NK-92 (cell line): ENCODE data around the gene P4HTM.
A peak's percentile ranks its signal among the peaks of the same experiment; 100 is the strongest.

Source experiments
- DNase-seq: peaks from one replicate; lab custom pipeline; 2025; ENCODE audit not compliant: unreplicated experiment; lab: John Stamatoyannopoulos, UW

The P4HTM gene

GRCh38 chr3:49023775-49024174, 33.7 kb downstream of the P4HTM start:
- DNase-seq: no peak

DNA sequence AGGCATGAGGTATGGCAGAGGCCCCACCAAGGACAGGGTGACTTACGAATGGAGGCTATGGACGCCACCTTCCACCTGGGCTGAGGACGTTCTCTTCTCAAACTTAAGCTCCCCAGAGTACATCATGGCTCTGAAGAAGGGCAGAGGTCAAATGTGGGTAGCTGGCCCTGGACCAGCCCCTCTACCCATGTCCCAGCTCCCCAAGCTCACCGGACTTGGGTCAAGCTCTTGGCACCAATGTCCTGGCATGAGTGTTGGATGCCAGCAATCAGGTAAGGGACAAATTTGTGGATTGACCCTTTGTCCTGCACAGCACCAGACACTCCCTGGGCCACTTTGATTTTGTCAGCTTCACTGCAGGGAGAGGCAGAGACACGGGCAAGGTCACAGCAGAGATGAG, 34.4 kb downstream of the P4HTM start:
- no peak for DNase-seq

GRCh38 chr3:49025005-49025792, 35.2 kb downstream of the P4HTM start:
- no peak for DNase-seq

DNA sequence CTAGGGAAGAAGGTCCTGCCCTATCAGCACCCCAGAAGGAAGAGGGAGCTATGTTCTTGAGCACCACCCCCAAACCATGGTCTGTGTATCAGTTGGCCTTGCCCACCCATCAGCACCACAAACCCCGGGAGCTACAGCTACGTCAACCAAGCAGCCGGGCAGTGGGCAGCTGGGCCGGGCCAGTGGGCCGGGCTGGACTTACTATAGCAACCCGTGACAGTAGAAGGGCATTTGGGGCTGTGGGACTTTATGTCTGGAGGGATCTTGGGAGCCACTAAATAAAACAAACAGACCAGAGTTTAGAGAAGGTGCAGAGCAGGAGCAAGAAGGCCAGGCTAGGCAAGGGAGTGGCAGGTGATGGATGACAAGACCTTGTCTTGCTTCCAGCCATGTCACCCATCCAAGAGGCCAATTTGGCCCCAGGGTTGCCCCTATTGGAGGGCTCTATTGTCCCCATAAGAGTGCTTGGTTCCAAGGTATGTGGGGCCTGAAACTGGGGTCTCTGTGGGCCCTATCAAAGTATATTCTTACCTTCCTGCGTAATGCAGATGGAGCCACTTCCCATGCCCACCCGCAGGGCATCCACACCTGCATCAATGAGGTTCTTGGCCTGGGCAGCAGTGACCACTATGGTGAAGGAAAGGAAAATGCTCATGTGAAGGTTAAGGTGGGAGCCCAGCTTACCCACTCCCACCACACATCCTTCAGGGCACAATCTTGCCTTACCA, 35.9 kb downstream of the P4HTM start:
- no peak for DNase-seq

DNA sequence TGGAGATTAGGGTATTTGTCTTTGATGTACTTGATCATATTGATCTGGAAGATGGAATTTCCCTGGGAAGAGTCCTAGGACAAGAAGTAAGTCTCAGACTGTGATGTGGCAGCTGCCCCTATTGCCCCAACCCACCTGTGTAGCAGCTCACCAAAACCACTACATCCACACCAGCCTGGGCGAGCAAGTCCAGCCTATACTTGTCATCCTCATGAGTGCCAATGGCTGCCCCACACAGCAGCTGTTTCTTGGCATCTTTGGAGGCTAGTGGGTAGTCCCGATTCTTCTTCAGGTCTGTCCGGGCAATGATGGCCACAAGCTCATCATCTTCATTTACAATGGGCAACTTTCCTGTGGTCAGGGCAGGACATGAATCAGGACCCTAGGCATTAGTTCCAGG, 36.5 kb downstream of the P4HTM start:
- DNase-seq: no peak

DNA sequence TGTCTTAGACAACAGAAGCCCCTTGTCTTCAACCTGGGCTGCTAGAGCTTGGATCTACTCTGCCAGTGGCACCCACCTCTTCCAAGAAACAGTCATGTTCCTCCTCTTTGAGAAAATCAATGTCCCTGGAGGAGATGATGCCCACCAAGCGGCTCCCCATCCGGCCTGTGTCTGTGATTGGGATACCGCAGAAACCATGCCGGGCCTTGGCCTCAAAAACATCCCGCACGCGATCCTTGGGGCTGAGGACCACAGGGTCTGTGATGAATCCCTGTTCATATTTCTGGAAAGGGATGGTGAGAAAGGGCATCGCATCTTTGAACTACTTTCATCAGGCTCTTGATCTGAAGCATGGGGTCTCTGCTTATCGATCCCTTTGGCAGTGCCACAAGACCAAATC, 37.6 kb downstream of the P4HTM start:
- DNase-seq: no peak

DNA sequence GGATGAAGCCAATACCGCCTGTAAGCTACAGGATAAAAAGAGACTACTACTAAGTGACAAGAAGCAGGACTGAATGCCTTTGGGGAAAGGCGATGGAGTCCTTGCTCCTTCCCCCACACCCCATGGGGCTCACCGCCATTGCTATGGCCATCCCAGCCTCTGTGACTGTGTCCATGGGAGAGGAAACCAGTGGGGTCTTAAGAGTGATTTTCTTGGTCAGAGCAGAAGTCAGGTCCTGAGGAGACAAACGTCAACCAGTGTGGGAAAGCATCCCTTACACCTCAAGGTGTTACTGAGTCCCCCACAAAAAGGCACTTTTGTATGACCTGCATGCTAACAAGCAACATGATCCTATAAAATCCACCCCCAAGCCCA, 38.2 kb downstream of the P4HTM start:
- no peak for DNase-seq

- DNase-seq: peak; percentile 66
These were observed 38.9 kb downstream of the P4HTM start, which contains the start of gene IMPDH2 for GRCh38 chr3:49028673-49029562. Gene IMPDH2, minus strand, starts transcription at chr3:49029398. Its CDS starts 48 bp downstream, at chr3:49029350.

- no peak for DNase-seq
These were observed 39.5 kb downstream of the P4HTM start for GRCh38 chr3:49029563-49029884.

- no peak for DNase-seq
These were observed 40.3 kb downstream of the P4HTM start for GRCh38 chr3:49030321-49030720.

GRCh38 chr3:49032646-49033304, 42.7 kb downstream of the P4HTM start:
- no peak for DNase-seq

- no peak for DNase-seq
These were observed 44.6 kb downstream of the P4HTM start for GRCh38 chr3:49034650-49035049.

- DNase-seq: no peak
These were observed 45.2 kb downstream of the P4HTM start for GRCh38 chr3:49035281-49035680.

DNA sequence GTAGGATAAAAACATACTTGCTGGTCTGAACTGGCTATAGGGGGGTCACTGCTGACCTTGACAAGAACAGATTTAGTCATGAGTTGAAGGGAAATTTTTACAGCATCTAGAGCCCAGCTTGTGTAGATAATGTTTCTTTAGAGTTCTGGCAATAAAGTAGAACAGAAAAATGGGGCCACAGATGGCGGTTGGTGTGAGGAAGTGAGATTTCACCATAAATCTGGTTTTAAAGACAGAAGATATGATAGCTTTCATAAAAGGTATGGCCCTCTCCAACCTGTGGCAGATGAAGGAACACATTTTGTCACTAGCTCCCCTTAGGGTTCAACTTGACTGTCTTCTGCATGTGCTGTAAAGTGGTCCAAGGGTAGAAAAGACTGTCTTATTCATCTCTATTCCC, 63.5 kb downstream of the P4HTM start:
- no peak for DNase-seq

DNA sequence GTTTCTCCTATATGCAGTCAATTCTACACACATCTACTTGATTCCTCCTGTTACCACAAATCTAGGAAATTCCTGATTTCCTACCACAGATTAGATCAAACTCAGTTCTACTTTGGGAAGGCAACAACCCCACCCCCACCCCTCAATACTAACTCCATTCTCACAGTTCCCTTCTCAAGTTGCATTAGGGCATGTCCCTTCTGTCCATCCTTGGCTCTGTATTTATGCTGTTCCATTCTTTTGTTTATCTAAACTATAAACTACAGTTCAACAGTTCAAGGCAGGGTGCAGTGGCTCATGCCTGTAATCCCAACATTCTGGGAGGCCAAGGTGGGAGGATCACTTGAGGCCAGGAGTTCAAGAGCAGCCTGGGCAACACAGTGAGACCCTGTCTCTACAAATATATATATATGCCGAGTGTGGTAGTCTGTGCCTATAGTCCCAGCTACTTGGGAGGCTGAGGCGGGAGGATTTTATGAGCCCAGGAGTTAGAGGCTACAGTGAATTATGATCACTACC, 64.4 kb downstream of the P4HTM start:
- no peak for DNase-seq
